Activated CD4-positive, alpha-beta T cell treated with anti-CD3 and anti-CD28 coated beads, Interleukin-2, amount 50 U/mL, for 4 hours (primary cell): Measurements from ENCODE around the gene ALOX5AP.

ENCODE experiments used
- DNase-seq, 2 experiments: peaks; one replicate each; pipeline ENCODE4 v3.0.0-alpha.2; 2020

Gene ALOX5AP

GRCh38 chr13:30802501-30802900, 67.2 kb downstream of the ALOX5AP start:
- DNase-seq, result no peak

GRCh38 chr13:30802953-30803478, 67.7 kb downstream of the ALOX5AP start:
- DNase-seq, result peak; percentile 76 to 78

- no peak for DNase-seq
Measured at GRCh38 chr13:30803749-30804148, 68.4 kb downstream of the ALOX5AP start.

GRCh38 chr13:30804474-30804873, 69.1 kb downstream of the ALOX5AP start:
- no peak for DNase-seq

GRCh38 chr13:30805132-30805537, 69.8 kb downstream of the ALOX5AP start:
- DNase-seq, result no peak

- DNase-seq, result no peak
Measured at GRCh38 chr13:30805603-30806011, 70.3 kb downstream of the ALOX5AP start.

GRCh38 chr13:30806784-30807183, 71.4 kb downstream of the ALOX5AP start:
- DNase-seq, result no peak

GRCh38 chr13:30807392-30807791, 72.0 kb downstream of the ALOX5AP start:
- no peak for DNase-seq

- DNase-seq, result no peak
Measured at GRCh38 chr13:30808600-30808999, 73.3 kb downstream of the ALOX5AP start.

GRCh38 chr13:30809787-30810186, 74.4 kb downstream of the ALOX5AP start:
- no peak for DNase-seq

- no peak for DNase-seq
Measured at GRCh38 chr13:30810261-30810701, 74.9 kb downstream of the ALOX5AP start.

- DNase-seq, result no peak
Measured at GRCh38 chr13:30810801-30811200, 75.5 kb downstream of the ALOX5AP start.
